Measurements from ENCODE around the gene TMEM119. TPM values are rescaled to one million over a fixed set of nuclear protein-coding genes. Genes with fewer than 3 reads are reported as not detected.
"Not testable (repeated sequence)": the region's sequence is repeated elsewhere in the genome, so short reads cannot be mapped to it uniquely, and the experiment has no call there.

TMEM119 gene
- polyA plus RNA-seq, 5 donors, result 33.1 to 55.5 (median 41.7) TPM

GRCh38 chr12:108635997-108636808, 38.3 kb upstream of the TMEM119 start:
- DNase-seq, result no peak

- DNase-seq, result no peak
Measured at GRCh38 chr12:108635201-108635996, 37.5 kb upstream of the TMEM119 start.

- DNase-seq, result no peak
Measured at GRCh38 chr12:108634341-108634751, 36.5 kb upstream of the TMEM119 start.

- no peak for DNase-seq
Measured at GRCh38 chr12:108633534-108634248, 35.8 kb upstream of the TMEM119 start, which contains the start of gene SELPLG. Gene SELPLG (minus strand): TSS chr12:108633894. CDS start chr12:108624307, 9,587 bp downstream.

GRCh38 chr12:108633081-108633533, 35.2 kb upstream of the TMEM119 start:
- no peak for DNase-seq

- DNase-seq, result not testable (repeated sequence)
Measured at GRCh38 chr12:108631261-108631660, 33.4 kb upstream of the TMEM119 start.

GRCh38 chr12:108630481-108631207, 32.8 kb upstream of the TMEM119 start:
- DNase-seq, result no peak

- DNase-seq, result no peak
Measured at GRCh38 chr12:108629824-108630476, 32.1 kb upstream of the TMEM119 start.

- DNase-seq, result no peak
Measured at GRCh38 chr12:108629151-108629550, 31.3 kb upstream of the TMEM119 start.

GRCh38 chr12:108627134-108627920, 29.4 kb upstream of the TMEM119 start:
- DNase-seq, result no peak

- DNase-seq, result no peak
Measured at GRCh38 chr12:108625228-108625627, 27.3 kb upstream of the TMEM119 start.

GRCh38 chr12:108623577-108623976, 25.7 kb upstream of the TMEM119 start:
- no peak for DNase-seq

- DNase-seq, result no peak
Measured at GRCh38 chr12:108622921-108623514, 25.1 kb upstream of the TMEM119 start.

- no peak for DNase-seq
Measured at GRCh38 chr12:108622421-108622820, 24.5 kb upstream of the TMEM119 start.

GRCh38 chr12:108621161-108621560, 23.3 kb upstream of the TMEM119 start:
- DNase-seq, result no peak

- DNase-seq, result no peak
Measured at GRCh38 chr12:108620236-108620879, 22.5 kb upstream of the TMEM119 start.

- no peak for DNase-seq
Measured at GRCh38 chr12:108619369-108620160, 21.7 kb upstream of the TMEM119 start.

- DNase-seq, result not testable (repeated sequence)
Measured at GRCh38 chr12:108618953-108619274, 21.0 kb upstream of the TMEM119 start.
